Measurements from ENCODE around the gene HNRNPDL. TPM values are rescaled to one million over a fixed set of nuclear protein-coding genes. Genes with fewer than 3 reads are reported as not detected.

Gene HNRNPDL
- total and polyA plus RNA-seq, 2 of the 13 experiments (the other 11 are each of a cell fraction or from before 2014, with no cell fraction given), result 167 to 414 TPM

DNA sequence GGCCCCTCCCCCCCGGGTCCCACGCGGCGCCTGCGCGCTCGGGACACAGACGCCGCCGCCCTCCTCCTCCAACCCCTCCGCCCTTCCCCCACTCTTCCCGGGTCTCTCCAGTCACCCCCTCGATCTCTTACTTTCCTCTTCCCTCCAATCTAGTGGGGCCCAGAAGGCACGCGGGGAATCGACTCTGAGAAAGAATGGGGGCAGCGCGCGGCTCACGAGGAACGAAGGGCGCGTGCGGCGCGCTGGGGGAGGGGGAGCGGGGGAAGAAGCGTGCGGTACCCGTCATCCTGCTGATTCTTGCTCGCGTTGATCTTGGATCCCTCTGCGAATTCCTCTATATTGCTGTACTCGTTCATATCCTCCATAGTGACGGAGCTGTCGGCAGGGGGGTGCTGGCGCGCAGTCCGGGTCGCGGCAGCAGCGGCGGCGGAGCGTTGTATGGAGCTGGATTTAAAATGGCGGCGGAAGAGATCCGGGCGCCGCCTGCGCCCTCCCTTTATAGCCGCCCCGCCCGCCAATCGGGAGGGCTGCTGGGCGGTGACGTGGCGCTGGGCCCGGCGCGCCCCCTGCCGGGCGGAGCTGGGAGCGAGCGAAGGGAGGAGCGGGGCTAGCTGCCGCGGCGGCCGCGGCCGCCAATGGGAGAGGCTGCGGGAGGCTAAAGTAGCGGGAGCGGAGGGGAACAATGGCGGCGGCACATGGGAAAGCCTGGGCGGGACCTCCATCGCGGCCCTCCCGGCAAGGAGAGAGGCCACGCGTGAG lies 1.1 kb downstream of the HNRNPDL start (continued):
- TF ChIP-seq, protein P1, sequence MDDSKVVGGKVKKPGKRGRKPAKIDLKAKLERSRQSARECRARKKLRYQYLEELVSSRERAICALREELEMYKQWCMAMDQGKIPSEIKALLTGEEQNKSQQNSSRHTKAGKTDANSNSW (CRISPR knock-in tag; IDR thresholded peaks at IDR 0.05; ENCODE audit: borderline replicate concordance), result no peak
- TF ChIP-seq, protein P2, sequence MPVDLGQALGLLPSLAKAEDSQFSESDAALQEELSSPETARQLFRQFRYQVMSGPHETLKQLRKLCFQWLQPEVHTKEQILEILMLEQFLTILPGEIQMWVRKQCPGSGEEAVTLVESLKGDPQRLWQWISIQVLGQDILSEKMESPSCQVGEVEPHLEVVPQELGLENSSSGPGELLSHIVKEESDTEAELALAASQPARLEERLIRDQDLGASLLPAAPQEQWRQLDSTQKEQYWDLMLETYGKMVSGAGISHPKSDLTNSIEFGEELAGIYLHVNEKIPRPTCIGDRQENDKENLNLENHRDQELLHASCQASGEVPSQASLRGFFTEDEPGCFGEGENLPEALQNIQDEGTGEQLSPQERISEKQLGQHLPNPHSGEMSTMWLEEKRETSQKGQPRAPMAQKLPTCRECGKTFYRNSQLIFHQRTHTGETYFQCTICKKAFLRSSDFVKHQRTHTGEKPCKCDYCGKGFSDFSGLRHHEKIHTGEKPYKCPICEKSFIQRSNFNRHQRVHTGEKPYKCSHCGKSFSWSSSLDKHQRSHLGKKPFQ (CRISPR knock-in tag; IDR thresholded peaks at IDR 0.05; ENCODE audit: insufficient replicate concordance), result no peak
- no peak for TF ChIP-seq SMYD3 (CRISPR knock-in tag; IDR thresholded peaks at IDR 0.05)
- no peak for TF ChIP-seq XBP1 (CRISPR knock-in tag; IDR thresholded peaks at IDR 0.05)
- TF ChIP-seq, protein P3, sequence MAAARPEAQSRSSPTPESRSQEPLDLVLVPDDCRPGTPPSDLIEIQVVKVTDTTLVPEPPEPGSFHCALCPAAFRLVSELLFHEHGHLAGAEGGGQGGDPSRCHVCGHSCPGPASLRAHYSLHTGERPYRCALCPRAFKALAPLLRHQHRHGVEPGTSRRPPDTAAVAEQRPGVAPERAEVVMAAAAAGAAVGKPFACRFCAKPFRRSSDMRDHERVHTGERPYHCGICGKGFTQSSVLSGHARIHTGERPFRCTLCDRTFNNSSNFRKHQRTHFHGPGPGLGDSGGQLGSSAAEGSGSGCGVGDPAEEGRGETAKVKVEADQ (CRISPR knock-in tag; IDR thresholded peaks at IDR 0.05; ENCODE audit: borderline replicate concordance), result no peak
- TF ChIP-seq, protein P4, sequence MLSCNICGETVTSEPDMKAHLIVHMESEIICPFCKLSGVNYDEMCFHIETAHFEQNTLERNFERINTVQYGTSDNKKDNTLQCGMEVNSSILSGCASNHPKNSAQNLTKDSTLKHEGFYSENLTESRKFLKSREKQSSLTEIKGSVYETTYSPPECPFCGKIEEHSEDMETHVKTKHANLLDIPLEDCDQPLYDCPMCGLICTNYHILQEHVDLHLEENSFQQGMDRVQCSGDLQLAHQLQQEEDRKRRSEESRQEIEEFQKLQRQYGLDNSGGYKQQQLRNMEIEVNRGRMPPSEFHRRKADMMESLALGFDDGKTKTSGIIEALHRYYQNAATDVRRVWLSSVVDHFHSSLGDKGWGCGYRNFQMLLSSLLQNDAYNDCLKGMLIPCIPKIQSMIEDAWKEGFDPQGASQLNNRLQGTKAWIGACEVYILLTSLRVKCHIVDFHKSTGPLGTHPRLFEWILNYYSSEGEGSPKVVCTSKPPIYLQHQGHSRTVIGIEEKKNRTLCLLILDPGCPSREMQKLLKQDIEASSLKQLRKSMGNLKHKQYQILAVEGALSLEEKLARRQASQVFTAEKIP (CRISPR knock-in tag; IDR thresholded peaks at IDR 0.05; ENCODE audit: borderline replicate concordance), result no peak
- TF ChIP-seq DR1 (CRISPR knock-in tag; IDR thresholded peaks at IDR 0.05), result peak; percentile 73
- TF ChIP-seq MTA1 (CRISPR knock-in tag; IDR thresholded peaks at IDR 0.05; ENCODE audit: borderline replicate concordance), result no peak
- no peak for TF ChIP-seq NFE2 (CRISPR knock-in tag; IDR thresholded peaks at IDR 0.05)
- TF ChIP-seq RCOR2 (CRISPR knock-in tag; IDR thresholded peaks at IDR 0.05), result no peak
- 0 out of 2 replicates have a peak, but pooled peaks have one; percentile 68 for TF ChIP-seq ZSCAN9 (CRISPR knock-in tag; IDR thresholded peaks at IDR 0.05; ENCODE audit: borderline replicate concordance)
- TF ChIP-seq MIER3 (CRISPR knock-in tag; IDR thresholded peaks at IDR 0.05; ENCODE audit: borderline replicate concordance), result peak; percentile 29; the same call in 1 of the 2 replicates
- TF ChIP-seq, protein P5, sequence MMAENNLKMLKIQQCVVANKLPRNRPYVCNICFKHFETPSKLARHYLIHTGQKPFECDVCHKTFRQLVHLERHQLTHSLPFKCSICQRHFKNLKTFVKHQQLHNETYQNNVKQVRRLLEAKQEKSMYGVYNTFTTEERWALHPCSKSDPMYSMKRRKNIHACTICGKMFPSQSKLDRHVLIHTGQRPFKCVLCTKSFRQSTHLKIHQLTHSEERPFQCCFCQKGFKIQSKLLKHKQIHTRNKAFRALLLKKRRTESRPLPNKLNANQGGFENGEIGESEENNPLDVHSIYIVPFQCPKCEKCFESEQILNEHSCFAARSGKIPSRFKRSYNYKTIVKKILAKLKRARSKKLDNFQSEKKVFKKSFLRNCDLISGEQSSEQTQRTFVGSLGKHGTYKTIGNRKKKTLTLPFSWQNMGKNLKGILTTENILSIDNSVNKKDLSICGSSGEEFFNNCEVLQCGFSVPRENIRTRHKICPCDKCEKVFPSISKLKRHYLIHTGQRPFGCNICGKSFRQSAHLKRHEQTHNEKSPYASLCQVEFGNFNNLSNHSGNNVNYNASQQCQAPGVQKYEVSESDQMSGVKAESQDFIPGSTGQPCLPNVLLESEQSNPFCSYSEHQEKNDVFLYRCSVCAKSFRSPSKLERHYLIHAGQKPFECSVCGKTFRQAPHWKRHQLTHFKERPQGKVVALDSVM (CRISPR knock-in tag; IDR thresholded peaks at IDR 0.05), result peak; percentile 70; the same call in 1 of the 2 replicates
- TF ChIP-seq, protein P6, sequence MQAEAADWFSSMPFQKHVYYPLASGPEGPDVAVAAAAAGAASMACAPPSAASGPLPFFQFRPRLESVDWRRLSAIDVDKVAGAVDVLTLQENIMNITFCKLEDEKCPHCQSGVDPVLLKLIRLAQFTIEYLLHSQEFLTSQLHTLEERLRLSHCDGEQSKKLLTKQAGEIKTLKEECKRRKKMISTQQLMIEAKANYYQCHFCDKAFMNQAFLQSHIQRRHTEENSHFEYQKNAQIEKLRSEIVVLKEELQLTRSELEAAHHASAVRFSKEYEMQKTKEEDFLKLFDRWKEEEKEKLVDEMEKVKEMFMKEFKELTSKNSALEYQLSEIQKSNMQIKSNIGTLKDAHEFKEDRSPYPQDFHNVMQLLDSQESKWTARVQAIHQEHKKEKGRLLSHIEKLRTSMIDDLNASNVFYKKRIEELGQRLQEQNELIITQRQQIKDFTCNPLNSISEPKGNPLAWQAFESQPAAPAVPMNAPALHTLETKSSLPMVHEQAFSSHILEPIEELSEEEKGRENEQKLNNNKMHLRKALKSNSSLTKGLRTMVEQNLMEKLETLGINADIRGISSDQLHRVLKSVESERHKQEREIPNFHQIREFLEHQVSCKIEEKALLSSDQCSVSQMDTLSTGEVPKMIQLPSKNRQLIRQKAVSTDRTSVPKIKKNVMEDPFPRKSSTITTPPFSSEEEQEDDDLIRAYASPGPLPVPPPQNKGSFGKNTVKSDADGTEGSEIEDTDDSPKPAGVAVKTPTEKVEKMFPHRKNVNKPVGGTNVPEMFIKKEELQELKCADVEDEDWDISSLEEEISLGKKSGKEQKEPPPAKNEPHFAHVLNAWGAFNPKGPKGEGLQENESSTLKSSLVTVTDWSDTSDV (CRISPR knock-in tag; IDR thresholded peaks at IDR 0.05), result no peak
- peak; percentile 50; the same call in 1 of the 2 replicates for TF ChIP-seq THAP11 (CRISPR knock-in tag; IDR thresholded peaks at IDR 0.05)
- TF ChIP-seq, protein P7, sequence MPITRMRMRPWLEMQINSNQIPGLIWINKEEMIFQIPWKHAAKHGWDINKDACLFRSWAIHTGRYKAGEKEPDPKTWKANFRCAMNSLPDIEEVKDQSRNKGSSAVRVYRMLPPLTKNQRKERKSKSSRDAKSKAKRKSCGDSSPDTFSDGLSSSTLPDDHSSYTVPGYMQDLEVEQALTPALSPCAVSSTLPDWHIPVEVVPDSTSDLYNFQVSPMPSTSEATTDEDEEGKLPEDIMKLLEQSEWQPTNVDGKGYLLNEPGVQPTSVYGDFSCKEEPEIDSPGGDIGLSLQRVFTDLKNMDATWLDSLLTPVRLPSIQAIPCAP (CRISPR knock-in tag; IDR thresholded peaks at IDR 0.05; ENCODE audit: low read depth), result no peak
- no peak for TF ChIP-seq FOXA1 (IDR thresholded peaks at IDR 0.05)
- TF ChIP-seq FOXA1 (CRISPR knock-in tag; IDR thresholded peaks at IDR 0.05), result no peak
- TF ChIP-seq ZNF251 (CRISPR knock-in tag; IDR thresholded peaks at IDR 0.05), result no peak
